Stimulated activated CD4-positive, alpha-beta T cell treated with anti-CD3 and anti-CD28 coated beads, Interleukin-15, amount 100 ng/mL, for 48 hours (primary cell): ENCODE data around the gene FAM47E.
"Not testable (repeated sequence)": the region's sequence is repeated elsewhere in the genome, so short reads cannot be mapped to it uniquely, and the experiment has no call there.

Source experiments
- DNase-seq, 2 donors: peaks; one replicate each; pipeline ENCODE4 v3.0.0-alpha.2; 2020; ENCODE audit warnings: low read depth in 2 of 2

Gene FAM47E

DNA sequence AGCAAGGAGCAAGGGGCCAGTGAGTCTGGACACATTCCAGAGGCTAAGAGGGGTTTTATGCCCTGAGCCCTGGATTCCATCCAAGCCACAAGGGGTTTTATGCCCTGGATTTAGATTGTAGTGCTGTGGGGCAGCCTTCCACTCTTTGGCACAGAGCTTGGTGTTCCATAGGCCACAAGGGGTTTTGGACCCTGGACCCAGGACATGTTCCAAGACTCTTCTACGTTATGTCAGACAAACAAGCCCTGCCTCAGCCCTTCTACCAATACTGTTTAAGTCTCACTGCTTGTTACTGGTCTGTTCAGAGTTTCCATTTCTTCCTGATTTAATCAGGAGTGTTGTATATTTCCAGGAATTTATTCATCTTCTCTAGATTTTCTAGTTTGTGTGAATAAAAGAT, 25.1 kb upstream of the FAM47E start:
- DNase-seq = no peak

DNA sequence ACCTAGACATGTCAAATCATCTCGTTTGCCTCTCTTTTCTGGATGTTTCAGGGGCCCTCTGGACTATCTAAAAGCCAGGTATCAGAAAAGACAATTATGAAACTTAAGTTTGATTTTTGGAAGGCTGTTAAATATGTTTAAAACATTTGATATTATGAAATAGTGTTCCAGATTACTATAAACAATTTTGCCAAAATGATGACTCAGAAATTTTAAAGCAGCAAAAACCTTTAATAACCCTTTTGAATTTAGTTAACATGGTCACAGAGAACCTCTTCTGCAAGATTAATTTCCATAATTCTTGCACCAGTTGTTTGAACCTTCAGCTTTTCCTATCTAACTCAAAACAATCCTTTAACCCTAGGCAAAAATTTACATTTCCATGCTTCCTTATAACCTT, 18.8 kb upstream of the FAM47E start:
- DNase-seq = no peak

DNA sequence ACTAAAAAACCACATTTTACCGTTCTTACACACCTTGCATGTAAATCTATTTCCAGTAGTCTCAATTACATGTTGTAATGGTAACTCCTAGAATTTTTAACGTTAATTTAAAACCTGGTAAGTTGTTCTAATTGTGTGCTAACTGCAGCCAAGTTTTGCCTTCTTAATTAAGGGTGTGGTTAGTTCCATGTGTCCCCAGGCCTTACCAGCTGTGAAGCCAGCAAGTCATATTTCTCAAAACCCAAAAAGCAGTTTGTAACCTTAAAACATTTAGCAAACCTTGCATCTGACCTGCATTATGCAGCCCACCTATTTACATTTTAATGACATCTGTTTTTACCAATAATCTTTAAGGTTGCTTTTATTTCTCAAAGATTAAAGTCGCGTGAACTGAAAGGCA, 18.4 kb upstream of the FAM47E start:
- no peak for DNase-seq

DNA sequence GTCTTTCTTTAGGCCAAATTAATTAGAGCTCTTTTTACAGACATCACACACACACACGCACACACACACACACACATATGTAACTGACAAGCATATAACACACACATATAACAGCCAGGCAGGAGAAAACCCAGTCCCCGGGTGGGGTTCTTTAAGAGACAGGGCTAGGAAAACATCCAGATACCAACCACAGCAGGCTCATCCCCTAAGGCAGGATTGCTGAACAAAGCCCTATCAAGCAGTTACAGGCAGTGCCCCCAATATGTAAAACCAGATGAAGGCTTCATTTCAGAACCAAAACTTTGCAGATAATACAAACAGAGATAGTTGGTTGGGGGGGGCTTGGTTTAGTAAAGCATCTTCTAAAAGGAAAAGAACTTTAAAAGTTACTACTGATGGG, 18.0 kb upstream of the FAM47E start:
- no peak for DNase-seq

DNA sequence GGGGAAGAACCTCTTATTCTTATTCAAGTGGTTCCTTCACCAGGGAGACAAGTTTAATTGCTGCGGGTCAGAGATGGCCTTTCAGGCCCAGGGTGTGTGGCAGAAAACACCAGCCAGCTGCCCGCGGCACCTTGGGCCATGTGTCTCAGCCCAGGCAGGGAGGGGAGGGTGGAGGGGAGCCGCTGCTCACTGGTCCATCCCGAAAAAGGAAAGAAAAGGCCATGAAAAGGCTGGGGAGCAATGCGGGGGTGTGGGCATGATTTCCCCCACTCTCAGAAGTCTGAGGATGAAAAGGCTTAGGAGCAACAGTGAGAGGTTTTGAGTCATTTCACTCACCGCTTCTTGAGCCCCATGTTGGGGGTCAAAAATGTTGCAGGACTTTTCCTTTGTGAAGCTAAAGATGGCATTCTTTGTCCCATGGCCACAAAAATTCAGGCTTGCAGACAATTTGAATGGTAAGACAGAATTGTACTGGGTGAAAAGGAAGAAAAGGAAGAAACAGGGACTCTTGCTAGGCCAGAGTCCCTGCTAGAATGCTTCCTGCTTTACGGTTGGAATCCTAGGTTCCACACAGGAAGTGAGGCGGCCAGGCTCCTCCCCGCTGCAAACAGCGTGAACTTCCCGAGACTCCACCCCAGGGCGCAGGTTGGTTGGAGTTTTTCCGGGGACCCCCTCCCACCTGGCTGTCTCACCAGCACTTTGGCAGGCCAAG, 17.4 kb upstream of the FAM47E start:
- DNase-seq = no peak

- no peak for DNase-seq
These were observed 16.9 kb upstream of the FAM47E start for GRCh38 chr4:76234679-76235044.

GRCh38 chr4:76235407-76235806, 16.1 kb upstream of the FAM47E start:
- DNase-seq = no peak

GRCh38 chr4:76235915-76236314, 15.6 kb upstream of the FAM47E start:
- no peak for DNase-seq

GRCh38 chr4:76238236-76238635, 13.3 kb upstream of the FAM47E start:
- no peak for DNase-seq

GRCh38 chr4:76238701-76239100, 12.8 kb upstream of the FAM47E start:
- no peak for DNase-seq

GRCh38 chr4:76240236-76240635, 11.3 kb upstream of the FAM47E start:
- no peak for DNase-seq

- DNase-seq = not testable (repeated sequence)
These were observed 7.6 kb upstream of the FAM47E start for GRCh38 chr4:76243877-76244276.

DNA sequence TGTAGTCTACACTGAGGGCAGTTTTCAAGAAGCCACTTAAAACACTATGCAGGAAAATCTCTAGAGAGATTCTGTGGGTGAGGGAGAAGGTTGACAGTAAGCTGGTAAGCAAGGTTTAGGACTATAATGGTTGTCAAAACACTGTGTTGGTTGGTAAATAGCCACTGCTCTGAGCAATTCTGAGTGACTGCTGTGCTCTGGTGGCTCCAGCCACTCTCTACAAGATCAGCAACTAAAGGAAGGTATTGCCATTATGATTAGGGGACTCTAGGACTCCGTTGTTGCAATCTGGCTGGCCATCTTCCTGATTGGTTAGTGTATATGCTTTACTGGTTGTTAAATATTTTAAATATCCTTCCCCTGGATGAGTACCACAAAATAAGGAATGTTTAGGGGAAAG, 5.5 kb upstream of the FAM47E start:
- no peak for DNase-seq

DNA sequence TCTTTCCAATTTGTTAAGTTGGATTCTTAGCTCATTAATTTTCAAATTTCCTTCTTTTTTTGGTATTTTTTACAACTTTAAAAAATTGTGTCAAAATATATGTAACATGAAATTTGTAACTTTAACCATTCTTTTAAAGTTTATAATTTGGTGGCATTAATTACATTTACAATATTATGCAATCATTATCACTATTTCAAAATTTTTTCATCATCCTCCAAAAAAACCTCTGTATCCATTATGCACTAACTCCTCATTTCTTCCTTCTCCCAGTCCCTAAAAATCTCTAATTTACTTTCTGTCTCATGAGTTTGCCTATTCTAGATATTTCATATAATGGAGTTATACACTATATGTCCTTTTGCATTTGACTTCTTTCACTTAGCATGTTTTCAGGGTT, 4.7 kb upstream of the FAM47E start:
- no peak for DNase-seq

- no peak for DNase-seq
These were observed 559 bp upstream of the FAM47E start for GRCh38 chr4:76250962-76251361.

GRCh38 chr4:76252271-76252653, 741 bp downstream of the FAM47E start:
- no peak for DNase-seq

DNA sequence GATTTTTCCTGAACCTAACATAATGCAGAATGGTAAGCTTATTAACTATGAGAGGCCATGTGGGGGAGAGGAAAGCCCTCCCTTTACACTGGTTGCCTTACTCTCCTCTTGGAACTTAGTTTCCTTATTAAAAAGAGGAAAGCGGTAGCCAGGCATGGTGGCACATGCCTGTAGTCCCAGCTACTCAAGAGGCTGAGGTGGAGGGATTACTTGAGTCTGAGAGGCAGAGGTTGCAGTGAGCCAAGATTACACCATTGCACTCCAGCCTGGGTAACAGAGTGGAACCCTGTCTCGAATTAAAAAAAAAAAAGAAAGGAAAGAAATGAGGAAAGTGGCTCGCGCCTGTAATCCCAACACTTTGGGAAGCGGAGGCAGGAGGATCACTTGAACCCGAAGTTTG, 2.0 kb downstream of the FAM47E start:
- no peak for DNase-seq

DNA sequence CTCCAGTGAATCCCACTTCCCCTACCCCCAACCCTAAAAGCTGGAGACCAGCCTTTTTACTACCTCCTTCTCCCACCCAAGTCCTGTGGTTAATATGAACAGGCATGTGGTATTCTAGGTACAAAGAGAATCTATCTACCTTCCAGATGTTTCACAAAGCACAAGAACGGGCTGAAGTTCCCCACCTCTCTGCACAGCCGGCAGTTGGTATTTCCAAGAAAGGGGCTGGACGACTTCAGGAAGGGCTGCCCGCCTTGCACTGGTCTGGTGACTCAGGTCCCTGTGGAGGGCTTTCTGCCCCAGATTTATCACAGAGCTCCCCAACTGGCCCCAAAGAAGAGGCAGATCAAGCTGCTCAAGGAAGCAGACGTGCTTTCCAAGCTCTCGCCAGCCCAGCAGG, 4.5 kb downstream of the FAM47E start:
- DNase-seq = no peak

DNA sequence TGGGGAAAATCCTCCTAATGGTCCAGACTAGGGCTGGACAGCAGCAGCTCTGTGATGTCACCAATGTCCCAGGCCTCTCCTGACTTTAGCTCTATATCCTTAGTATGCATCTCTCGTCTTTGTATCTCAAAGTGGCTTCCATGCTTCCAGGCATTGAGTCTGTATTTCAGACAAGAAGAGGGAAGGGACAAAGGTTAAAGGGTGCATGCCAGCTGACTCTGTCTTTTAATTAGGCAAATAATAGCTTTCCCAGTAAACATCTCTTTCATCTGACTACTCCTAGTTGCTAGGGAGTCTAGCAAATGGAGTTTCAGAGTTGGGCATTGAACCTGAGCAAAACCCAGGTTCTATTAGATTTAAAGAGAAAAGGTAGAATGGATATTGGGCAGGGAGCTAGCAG, 5.4 kb downstream of the FAM47E start:
- no peak for DNase-seq

- no peak for DNase-seq
These were observed 6.3 kb downstream of the FAM47E start for GRCh38 chr4:76257824-76258223.

DNA sequence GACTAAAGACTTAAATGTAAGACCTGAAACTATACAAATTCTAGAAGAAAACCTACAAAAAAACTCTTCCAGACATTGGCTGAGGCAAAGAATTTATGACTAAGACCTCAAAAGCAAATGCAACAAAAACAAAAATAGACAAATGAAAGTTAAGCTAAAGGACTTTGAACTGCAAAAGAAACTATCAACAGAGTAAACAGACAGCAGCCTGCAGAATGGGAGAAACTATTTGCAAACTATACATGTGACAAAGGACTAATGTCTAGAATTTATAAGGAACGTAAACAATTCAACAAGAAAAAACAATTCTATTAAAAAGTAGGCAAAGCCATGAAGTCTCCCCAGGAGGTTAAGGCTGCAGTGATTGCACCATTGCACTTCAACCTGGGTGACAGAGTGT, 9.1 kb downstream of the FAM47E start:
- no peak for DNase-seq

DNA sequence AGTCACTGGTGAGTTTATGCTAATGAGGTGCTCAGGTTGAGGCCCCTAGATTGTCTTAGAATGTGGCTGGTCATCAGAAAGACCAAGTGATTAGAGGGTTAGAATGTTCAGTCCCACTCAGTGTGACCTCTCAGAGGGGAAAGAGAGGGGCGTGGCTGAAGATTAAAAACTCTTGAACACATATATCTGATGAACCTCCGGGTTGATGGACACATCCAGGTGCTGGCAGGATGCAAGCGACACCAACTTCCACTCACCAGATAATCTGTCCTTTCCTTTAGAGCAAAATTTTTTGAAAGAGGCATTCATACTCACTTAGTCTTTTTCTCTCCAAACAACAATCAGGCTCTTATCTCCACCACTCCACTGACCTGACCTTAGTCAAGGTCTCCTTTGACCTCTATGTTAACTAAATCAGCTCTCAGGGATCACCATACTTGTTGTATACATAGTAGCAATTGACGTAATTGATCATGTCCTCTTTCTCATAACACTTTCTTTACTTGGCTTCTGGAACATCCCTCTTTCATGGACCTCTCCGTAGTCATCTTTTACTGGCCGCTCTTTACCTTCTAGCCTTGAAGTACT, 14.2 kb downstream of the FAM47E start:
- DNase-seq = no peak

DNA sequence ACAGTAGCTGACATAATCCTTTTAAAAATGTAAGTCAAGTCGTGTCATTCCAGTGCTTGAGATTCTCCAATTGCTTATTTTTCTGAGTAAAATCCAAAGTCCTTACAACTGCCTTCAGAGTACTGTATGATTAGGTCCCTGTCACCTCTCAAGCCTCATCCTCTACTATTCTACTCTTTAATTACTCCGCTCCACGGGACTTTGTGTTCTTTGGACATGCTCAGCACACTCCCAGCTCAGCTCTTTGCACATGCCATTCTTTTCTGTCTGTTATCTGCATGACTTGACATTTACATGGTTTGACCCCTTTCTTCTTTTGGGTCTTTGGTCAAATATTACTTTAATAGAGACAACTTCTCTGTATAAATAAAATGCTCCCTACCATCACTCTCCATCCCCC, 15.1 kb downstream of the FAM47E start:
- no peak for DNase-seq

DNA sequence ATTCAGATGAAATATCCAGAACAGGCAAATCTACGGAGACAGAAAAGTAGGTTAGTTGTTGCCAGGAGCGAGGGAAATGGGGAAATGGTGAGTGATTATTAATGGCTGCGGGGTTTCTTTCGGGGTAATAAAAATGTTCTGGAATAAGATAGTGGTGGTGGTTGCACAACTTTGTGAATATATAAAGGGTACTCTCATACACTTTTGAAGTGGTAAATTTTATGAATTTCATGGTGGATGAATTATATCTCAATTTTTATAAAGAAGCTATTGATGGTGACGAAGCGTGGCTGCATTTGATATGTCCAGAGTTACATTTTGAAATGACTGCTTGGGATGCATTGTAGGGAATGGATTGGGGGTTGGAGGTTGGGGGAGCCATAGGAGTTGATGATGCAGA, 16.3 kb downstream of the FAM47E start:
- no peak for DNase-seq
